Transverse colon (tissue), 4 donors: ENCODE results near the gene REC8. TPM values are rescaled to one million over a fixed set of nuclear protein-coding genes. Genes with fewer than 3 reads are reported as not detected.
"Not testable (repeated sequence)": the region's sequence is repeated elsewhere in the genome, so short reads cannot be mapped to it uniquely, and the experiment has no call there.

Experiments used
- DNase-seq: peaks from one replicate; pipeline ENCODE4 v3.0.0-alpha.2; 2019
- H3K27ac ChIP-seq, 4 donors: fragments of 200-600 bp; sonication (generic); 2 replicates each; pipeline ENCODE4 v1.5.1; 2016 to 2018; ENCODE audit warnings: inconsistent platforms in 4 of 4
- H3K27me3 ChIP-seq: fragments of 200-600 bp; sonication (generic); 2 replicates; pipeline ENCODE4 v1.5.1; 2017; ENCODE audit warnings: inconsistent platforms
- H3K36me3 ChIP-seq, 4 donors: fragments of 200-600 bp; sonication (generic); 2 replicates each; pipeline ENCODE4 v1.5.1; 2017 to 2019; ENCODE audit warnings: inconsistent platforms in 4 of 4
- H3K4me1 ChIP-seq, 4 donors: fragments of 200-600 bp; sonication (generic); 2 replicates each; pipeline ENCODE4 v1.5.1; 2017 to 2020; ENCODE audit warnings: inconsistent platforms in 4 of 4
- H3K4me3 ChIP-seq, 4 donors: fragments of 200-600 bp; sonication (generic); 1 replicate in 1 of 4; 2 replicates in 3 of 4; pipeline versions ENCODE4 v1.5.1 to v1.6.1; 2017 to 2019; ENCODE audit warnings: inconsistent platforms in 4 of 4
- H3K9me3 ChIP-seq, 2 donors: fragments of 200-600 bp; sonication (generic); 2 replicates each; pipeline ENCODE4 v1.5.1; 2017 to 2019; ENCODE audit warnings: inconsistent platforms in 2 of 2
- CTCF ChIP-seq, 5 experiments: fragments of 200-600 bp in 3 of 5; fragments of 450-650 bp in 2 of 5; sonication (generic) in 3 of 5; IDR thresholded peaks; 1 replicate in 2 of 5; 2 replicates in 3 of 5; pipeline ENCODE4 v1.5.1; 2016 to 2017; ENCODE audit warnings: antibody characterized with exemption in 5 of 5, inconsistent platforms in 3 of 5, mild to moderate bottlenecking in 2 of 5, moderate library complexity in 1 of 5
- EP300 ChIP-seq: sonication (generic); formaldehyde crosslinking; IDR thresholded peaks from one replicate; pipeline ENCODE4 v1.6.1; 2017; ENCODE audit warnings: antibody characterized with exemption, low read depth
- POLR2A ChIP-seq: fragments of 450-650 bp; IDR thresholded peaks from one replicate; pipeline ENCODE4 v1.6.1; 2016; ENCODE audit warnings: antibody characterized with exemption, mild to moderate bottlenecking, moderate library complexity
- POLR2AphosphoS5 ChIP-seq, 3 donors: sonication (generic); formaldehyde crosslinking; IDR thresholded peaks; one replicate each; pipeline ENCODE4 v1.6.1; 2016; ENCODE audit warnings: antibody characterized with exemption in 3 of 3
- WGBS, 2 donors: methylation state at CpG; one replicate each; pipeline ENCODE4 v1.1.5; 2018; ENCODE audit warnings: low coverage in 1 of 2; 5-methylcytosine and 5-hydroxymethylcytosine counted together
- in situ Hi-C, 4 donors: fragments of 200-750 bp; cut with MboI; loops; one replicate each; pipeline versions ENCODE4 v1.15.0 to v1.15.1; 2017; ENCODE audit warnings: low sequenced_read_pairs in 3 of 4, low pct_ligation_motif_present in 1 of 4, low pct_unique_long_range_greater_than_20kb in 1 of 4
- intact Hi-C: fragments of 100-400 bp; cut with DNase I; formaldehyde crosslinking; loops from one replicate; pipeline ENCODE4 v1.15.1; 2023; ENCODE audit warnings: low total_unique reads
- total RNA-seq, 4 donors: library from RNA; depleted of rRNA; stranded (reverse); fragments of >200 nt; gene quantifications; one replicate each; pipeline ENCODE4 v1.1.0, GENCODE V29; 2016

Gene REC8
- total RNA-seq, 4 donors from 2014 or later, result 11.3 to 112 (median 31.2) TPM

- Histone ChIP-seq H3K27me3 (no peaks in the 10 kb centered on the region), H3K9me3 (no peaks in the 10 kb centered on the region), H3K36me3 (no peaks in the 10 kb centered on the region), H3K4me1 (peaks cover 20 to 37% (median 25%) of the 10 kb centered on the region in 4 donors), H3K27ac (peak within 1 kb of the TSS; percentile 96 to 98 (median 96)), H3K4me3 (peak within 1 kb of the TSS; percentile 72 to 98 (median 86))
- WGBS, 2 donors, result 0 to 4% methylated on average over 12 to 34 of the region's 89 CpGs
- in situ Hi-C loops (no loop called here), intact Hi-C loops (no loop called here)
- TF ChIP-seq POLR2AphosphoS5 (IDR thresholded peaks at IDR 0.05) (peak; percentile 84 to 93 (median 93)), POLR2A (peak; percentile 83), EP300 (no peak)
- peak; percentile 90 for DNase-seq
Observed at GRCh38 chr14:24195186-24196070, 23.5 kb downstream of the REC8 start, which contains the start of gene TM9SF1. TSS of gene TM9SF1 (minus strand) at chr14:24195441. CDS start at chr14:24195019, 422 bp downstream.

GRCh38 chr14:24196071-24197055 lies 24.5 kb downstream of the REC8 start:
- WGBS, 2 donors, result 32 to 59% methylated on average over 10 to 33 of the region's 33 CpGs
- Histone ChIP-seq H3K4me1 (peaks cover 20 to 37% (median 25%) of the 10 kb centered on the region in 4 donors), H3K9me3 (no peaks in the 10 kb centered on the region), H3K4me3 (peak overlapping the region; percentile 72 to 98 (median 86)), H3K27me3 (no peaks in the 10 kb centered on the region), H3K27ac (peak overlapping the region; percentile 96 to 98 (median 96)), H3K36me3 (peaks cover 0 to 2% (median 0%) of the 10 kb centered on the region in 4 donors)
- intact Hi-C loops (no loop called here), in situ Hi-C loops (no loop called here)
- DNase-seq, result no peak
- TF ChIP-seq CTCF (IDR thresholded peaks at IDR 0.05) (no peak), POLR2A (no peak), POLR2AphosphoS5 (IDR thresholded peaks at IDR 0.05) (no peak), EP300 (no peak)

GRCh38 chr14:24197056-24197450 lies 25.2 kb downstream of the REC8 start:
- in situ Hi-C loops, result no loop called here
- Histone ChIP-seq H3K27ac (peak overlapping the region; percentile 10 to 97 (median 96)), H3K4me1 (peaks cover 20 to 37% (median 25%) of the 10 kb centered on the region in 4 donors), H3K9me3 (no peaks in the 10 kb centered on the region), H3K36me3 (peaks cover 0 to 6% (median 0%) of the 10 kb centered on the region in 4 donors), H3K27me3 (no peaks in the 10 kb centered on the region), H3K4me3 (peak overlapping the region in 1 of 4 donors; percentile 81)
- no peak for TF ChIP-seq EP300
- TF ChIP-seq POLR2AphosphoS5 (IDR thresholded peaks at IDR 0.05), result no peak
- TF ChIP-seq POLR2A, result no peak
- no peak for TF ChIP-seq CTCF (IDR thresholded peaks at IDR 0.05)
- 78 to 83% methylated on average over 1 to 2 of the region's 2 CpGs for WGBS, 2 donors
- intact Hi-C loops, result no loop called here
- no peak for DNase-seq

GRCh38 chr14:24198814-24199524 lies 27.1 kb downstream of the REC8 start:
- H3K27ac ChIP-seq, result peak overlapping the region in 1 of 4 donors; percentile 24
- peaks cover 20 to 36% (median 25%) of the 10 kb centered on the region in 4 donors for H3K4me1 ChIP-seq
- H3K9me3 ChIP-seq, result no peaks in the 10 kb centered on the region
- no peak overlapping the region for H3K4me3 ChIP-seq
- no peak for DNase-seq
- TF ChIP-seq POLR2AphosphoS5 (IDR thresholded peaks at IDR 0.05), result no peak
- no peak for TF ChIP-seq CTCF (IDR thresholded peaks at IDR 0.05)
- TF ChIP-seq EP300, result no peak
- TF ChIP-seq POLR2A, result no peak
- in situ Hi-C loops, result no loop called here
- intact Hi-C loops, result no loop called here
- H3K36me3 ChIP-seq, result peaks cover 0 to 6% (median 0%) of the 10 kb centered on the region in 4 donors
- H3K27me3 ChIP-seq, result no peaks in the 10 kb centered on the region
- 76 to 85% methylated on average over 5 to 7 of the region's 7 CpGs for WGBS, 2 donors

GRCh38 chr14:24202538-24202937 lies 30.7 kb downstream of the REC8 start:
- intact Hi-C loops, DNase-seq, H3K27me3 ChIP-seq, in situ Hi-C loops, H3K4me3 ChIP-seq, H3K27ac ChIP-seq, H3K9me3 ChIP-seq: not testable (repeated sequence)
- peaks cover 0 to 19% (median 0%) of the 10 kb centered on the region in 4 donors for H3K36me3 ChIP-seq
- H3K4me1 ChIP-seq, result peaks cover 0 to 13% (median 7%) of the 10 kb centered on the region in 4 donors
- 86 to 96% methylated on average over 4 to 8 of the region's 8 CpGs for WGBS, 2 donors

GRCh38 chr14:24203249-24203886 lies 31.5 kb downstream of the REC8 start:
- H3K9me3 ChIP-seq, H3K27ac ChIP-seq, H3K4me1 ChIP-seq, H3K4me3 ChIP-seq, DNase-seq, H3K27me3 ChIP-seq, intact Hi-C loops, in situ Hi-C loops: not testable (repeated sequence)
- H3K36me3 ChIP-seq, result peaks cover 0 to 24% (median 0%) of the 10 kb centered on the region in 4 donors
- WGBS, 2 donors, result 94 to 97% methylated on average over 6 to 16 of the region's 16 CpGs
